ENCODE data around the gene ANO3.

DNA sequence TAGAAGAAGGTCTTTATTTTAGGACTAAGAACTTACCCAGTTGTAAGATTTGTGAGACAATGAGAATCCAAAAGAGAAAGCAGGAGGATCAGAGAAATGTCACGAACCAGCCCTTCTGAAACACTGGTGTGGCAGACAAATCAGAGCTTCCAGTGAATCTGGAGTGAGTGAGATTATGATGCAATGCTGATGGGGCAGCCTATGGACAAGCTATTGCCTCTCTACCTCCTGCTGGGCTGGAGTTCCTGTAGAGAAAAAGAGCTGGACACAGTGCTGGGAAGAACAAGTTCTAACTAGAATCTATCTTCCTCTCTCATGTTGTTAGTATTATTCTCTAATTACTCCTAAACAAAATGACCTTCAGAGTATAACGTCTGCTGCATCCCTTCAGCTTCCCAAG, 12.0 kb upstream of the ANO3 start:
- no peak for TF ChIP-seq CTCF (IDR thresholded peaks at IDR 0.05; ENCODE audit: low read depth, low read length)
- TF ChIP-seq EZH2phosphoT487 (IDR thresholded peaks at IDR 0.05; ENCODE audit: low read depth): no peak
